Astrocyte (in vitro differentiated cells and primary cell): Measurements from ENCODE around the gene C22orf31. TPM values are rescaled to one million over a fixed set of nuclear protein-coding genes. Genes with fewer than 3 reads are reported as not detected.

Source experiments
- DNase-seq: peaks from one replicate; pipeline ENCODE4 v3.0.0-alpha.2; 2010; ENCODE audit warnings: low read depth
- FAIRE-seq: peaks from 2 replicates; lab custom pipeline; 2011; peaks lifted over from hg19 to GRCh38; lab: Jason Lieb, UNC
- H2AFZ ChIP-seq: 2 replicates; pipeline ENCODE4 v1.6.0; 2012; ENCODE audit warnings: low read depth, low read length, inconsistent platforms
- H3K27ac ChIP-seq: 2 replicates; pipeline ENCODE4 v1.5.1; 2011; ENCODE audit warnings: low read depth, low read length, inconsistent platforms
- H3K27me3 ChIP-seq: 2 replicates; pipeline ENCODE4 v1.6.0; 2011; ENCODE audit warnings: low read length, inconsistent platforms; ENCODE audit not compliant: insufficient read depth
- H3K36me3 ChIP-seq: 2 replicates; pipeline ENCODE4 v1.5.1; 2011; ENCODE audit warnings: low read length, inconsistent platforms; ENCODE audit not compliant: insufficient read depth
- H3K4me1 ChIP-seq: 2 replicates; pipeline ENCODE4 v1.5.1; 2011; ENCODE audit warnings: low read length, inconsistent platforms; ENCODE audit not compliant: insufficient read depth
- H3K4me2 ChIP-seq: 2 replicates; pipeline ENCODE4 v1.6.0; 2012; ENCODE audit warnings: low read length, inconsistent platforms
- H3K4me3 ChIP-seq: 2 replicates; pipeline ENCODE4 v1.5.1; 2011; ENCODE audit warnings: low read depth, mild to moderate bottlenecking, low read length, inconsistent platforms; ENCODE audit not compliant: insufficient read depth
- H3K79me2 ChIP-seq: 2 replicates; pipeline ENCODE4 v1.6.0; 2012; ENCODE audit warnings: mild to moderate bottlenecking, low read length, inconsistent platforms; ENCODE audit not compliant: insufficient read depth
- H3K9ac ChIP-seq: 2 replicates; pipeline ENCODE4 v1.6.0; 2012; ENCODE audit warnings: mild to moderate bottlenecking, low read length, inconsistent platforms
- H3K9me3 ChIP-seq: 2 replicates; pipeline ENCODE4 v1.5.1; 2012; ENCODE audit warnings: low read depth, mild to moderate bottlenecking, low read length, inconsistent platforms; ENCODE audit not compliant: insufficient read depth
- H4K20me1 ChIP-seq: 2 replicates; pipeline ENCODE4 v1.6.0; 2012; ENCODE audit warnings: low read length, inconsistent platforms; ENCODE audit not compliant: insufficient read depth
- H3K27ac Mint-ChIP-seq: one replicate; pipeline ENCODE4 v1.8.0; 2021; ENCODE audit warnings: mild to moderate bottlenecking, mixed read lengths; ENCODE audit not compliant: unreplicated experiment
- H3K27me3 Mint-ChIP-seq: one replicate; pipeline ENCODE4 v1.8.0; 2021; ENCODE audit warnings: low read depth, mixed read lengths; ENCODE audit not compliant: unreplicated experiment
- H3K36me3 Mint-ChIP-seq: one replicate; pipeline ENCODE4 v1.8.0; 2021; ENCODE audit warnings: low read depth, mixed read lengths; ENCODE audit not compliant: unreplicated experiment
- H3K4me1 Mint-ChIP-seq: one replicate; pipeline ENCODE4 v1.8.0; 2021; ENCODE audit warnings: low read depth, mixed read lengths; ENCODE audit not compliant: unreplicated experiment
- H3K4me3 Mint-ChIP-seq: one replicate; pipeline ENCODE4 v1.8.0; 2021; ENCODE audit warnings: mild to moderate bottlenecking, moderate library complexity, mixed read lengths; ENCODE audit not compliant: unreplicated experiment
- H3K9me3 Mint-ChIP-seq: one replicate; pipeline ENCODE4 v1.8.0; 2021; ENCODE audit warnings: mild to moderate bottlenecking, mixed read lengths; ENCODE audit not compliant: unreplicated experiment
- EZH2 ChIP-seq: IDR thresholded peaks from 2 replicates; pipeline ENCODE4 v1.6.1; 2012; ENCODE audit warnings: mild to moderate bottlenecking, low read length, inconsistent platforms; ENCODE audit not compliant: insufficient read depth
- total RNA-seq: library from RNA; stranded (reverse); gene quantifications from 2 replicates; pipeline ENCODE4 v1.2.1, GENCODE V29; 2021
- TF ChIP-seq, protein P1 (sequence below): IDR thresholded peaks from 2 replicates; pipeline ENCODE4 v1.5.1; 2011; ENCODE audit warnings: low read depth, mild to moderate bottlenecking, inconsistent platforms, low read length, moderate library complexity; ENCODE audit not compliant: insufficient read depth

The C22orf31 gene
- total RNA-seq, 1 donor from 2014 or later = not detected

DNA sequence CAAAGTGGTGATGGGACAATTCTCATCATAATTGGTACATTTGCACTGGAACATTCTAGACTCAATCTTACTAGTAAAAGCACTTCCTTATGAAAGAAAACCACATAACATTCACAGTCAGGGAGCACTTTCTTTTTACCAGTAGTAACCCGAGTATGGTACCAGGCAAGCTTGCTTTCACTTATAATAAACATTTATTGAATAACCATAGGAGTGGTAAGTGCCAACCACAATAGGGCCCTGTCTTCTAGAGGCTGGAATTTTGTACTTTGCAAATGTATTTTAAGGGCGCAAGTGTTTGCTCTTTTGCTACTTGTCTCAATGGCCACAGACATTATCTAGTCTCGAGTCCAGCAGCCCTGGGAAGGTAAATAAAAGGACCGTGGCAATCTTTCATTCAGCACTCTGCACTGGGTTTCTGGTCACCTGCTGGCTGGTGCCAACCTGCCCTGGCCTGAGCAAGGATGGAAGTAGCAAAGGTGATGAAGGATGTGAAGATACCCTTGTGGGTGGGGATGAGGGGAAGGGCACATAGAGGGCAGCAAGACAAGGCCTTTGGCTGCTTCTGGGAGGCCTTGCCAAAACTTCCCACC is 24.2 kb downstream of the C22orf31 start:
- Histone ChIP-seq H3K4me1 (peaks cover 22% of the 10 kb centered on the region), H3K27ac (no peak overlapping the region), H3K27me3 (no peaks in the 10 kb centered on the region), H3K4me2 (no peak overlapping the region), H4K20me1 (no peaks in the 10 kb centered on the region), H2AFZ (no peak overlapping the region), H3K36me3 (no peaks in the 10 kb centered on the region), H3K79me2 (no peaks in the 10 kb centered on the region), H3K9ac (no peak overlapping the region), H3K4me3 (no peak overlapping the region), H3K9me3 (no peaks in the 10 kb centered on the region)
- no peak for TF ChIP-seq EZH2
- TF ChIP-seq, protein P1, sequence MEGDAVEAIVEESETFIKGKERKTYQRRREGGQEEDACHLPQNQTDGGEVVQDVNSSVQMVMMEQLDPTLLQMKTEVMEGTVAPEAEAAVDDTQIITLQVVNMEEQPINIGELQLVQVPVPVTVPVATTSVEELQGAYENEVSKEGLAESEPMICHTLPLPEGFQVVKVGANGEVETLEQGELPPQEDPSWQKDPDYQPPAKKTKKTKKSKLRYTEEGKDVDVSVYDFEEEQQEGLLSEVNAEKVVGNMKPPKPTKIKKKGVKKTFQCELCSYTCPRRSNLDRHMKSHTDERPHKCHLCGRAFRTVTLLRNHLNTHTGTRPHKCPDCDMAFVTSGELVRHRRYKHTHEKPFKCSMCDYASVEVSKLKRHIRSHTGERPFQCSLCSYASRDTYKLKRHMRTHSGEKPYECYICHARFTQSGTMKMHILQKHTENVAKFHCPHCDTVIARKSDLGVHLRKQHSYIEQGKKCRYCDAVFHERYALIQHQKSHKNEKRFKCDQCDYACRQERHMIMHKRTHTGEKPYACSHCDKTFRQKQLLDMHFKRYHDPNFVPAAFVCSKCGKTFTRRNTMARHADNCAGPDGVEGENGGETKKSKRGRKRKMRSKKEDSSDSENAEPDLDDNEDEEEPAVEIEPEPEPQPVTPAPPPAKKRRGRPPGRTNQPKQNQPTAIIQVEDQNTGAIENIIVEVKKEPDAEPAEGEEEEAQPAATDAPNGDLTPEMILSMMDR = no peak
- H3K4me1 Mint-ChIP-seq = peaks cover 19% of the 10 kb centered on the region
- FAIRE-seq (no peak), DNase-seq (no peak)
- no peaks in the 10 kb centered on the region for H3K9me3 Mint-ChIP-seq
- no peaks in the 10 kb centered on the region for H3K36me3 Mint-ChIP-seq
- H3K27ac Mint-ChIP-seq = no peak overlapping the region
- H3K27me3 Mint-ChIP-seq = no peaks in the 10 kb centered on the region
- H3K4me3 Mint-ChIP-seq = no peak overlapping the region

DNA sequence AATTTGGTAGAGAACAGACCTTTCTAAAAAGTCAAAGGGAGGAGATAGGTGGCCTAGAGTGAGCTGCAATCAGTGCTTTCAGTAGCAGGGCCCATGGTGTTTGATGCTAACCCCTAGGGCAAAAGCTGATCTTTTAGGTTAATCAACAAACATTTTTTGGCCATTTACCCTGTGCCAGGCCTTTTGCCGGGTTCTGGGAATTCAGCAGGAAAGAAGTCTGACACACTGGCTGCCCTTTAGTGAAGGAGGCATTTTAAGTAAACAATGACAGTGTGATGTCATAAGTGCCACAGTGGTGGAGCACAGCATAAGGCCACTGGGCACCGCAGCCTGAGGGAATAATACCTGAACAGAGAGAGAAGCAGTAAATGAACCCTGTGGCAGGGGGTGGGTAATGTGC is 29.0 kb downstream of the C22orf31 start:
- no peak for FAIRE-seq

More for the DNA sequence above, 29.0 kb downstream of the C22orf31 start:
- Histone ChIP-seq H3K36me3 (no peaks in the 10 kb centered on the region), H3K9me3 (no peaks in the 10 kb centered on the region), H3K4me3 (no peak overlapping the region), H4K20me1 (no peaks in the 10 kb centered on the region), H3K79me2 (no peaks in the 10 kb centered on the region), H3K27ac (peak overlapping the region; percentile 97), H3K27me3 (no peaks in the 10 kb centered on the region), H3K4me1 (peaks cover 24% of the 10 kb centered on the region), H3K4me2 (peak overlapping the region; percentile 82), H2AFZ (no peak overlapping the region), H3K9ac (peak overlapping the region; percentile 82)
- Mint-ChIP-seq H3K27me3 (no peaks in the 10 kb centered on the region), H3K4me1 (peaks cover 21% of the 10 kb centered on the region), H3K9me3 (no peaks in the 10 kb centered on the region), H3K27ac (peak overlapping the region; percentile 99), H3K36me3 (no peaks in the 10 kb centered on the region), H3K4me3 (no peak overlapping the region)
- DNase-seq = peak; percentile 19
- TF ChIP-seq, protein P1 = no peak
- TF ChIP-seq EZH2 = no peak
